Common myeloid progenitor, CD34-positive (primary cell): ENCODE data around the gene CAB39.
"Not testable (repeated sequence)": the region's sequence is repeated elsewhere in the genome, so short reads cannot be mapped to it uniquely, and the experiment has no call there.

ENCODE experiments used
- CTCF ChIA-PET: fragments of 350-600 bp; sonication (Branson Sonifier 250); formaldehyde crosslinking; loops from one replicate; lab custom pipeline; 2021; ENCODE audit warnings: antibody characterized with exemption; lab: Charles Lee
- POLR2A ChIA-PET: fragments of 350-600 bp; sonication (Branson Sonifier 250); formaldehyde crosslinking; loops from one replicate; lab custom pipeline; 2021; ENCODE audit warnings: antibody characterized with exemption; lab: Charles Lee
- DNase-seq, 3 donors: peaks; one replicate each; pipeline versions ENCODE4 v3.0.0 to v3.0.0-alpha.2; 2013
- H3K27ac ChIP-seq, 2 experiments: 1 replicate in 1 of 2; 2 replicates in 1 of 2; pipeline ENCODE4 v1.7.0; 2013; ENCODE audit warnings: inconsistent platforms in 2 of 2, low read length in 2 of 2, mild to moderate bottlenecking in 2 of 2, low read depth in 1 of 2, moderate library complexity in 1 of 2; ENCODE audit not compliant: severe bottlenecking in 2 of 2, insufficient read depth in 1 of 2, poor library complexity in 1 of 2
- H3K27me3 ChIP-seq, 5 experiments: replicated peaks in 2 of 5; 1 replicate in 3 of 5; 2 replicates in 2 of 5; pipeline versions ENCODE4 v1.6.1 to v1.7.0; 2013; ENCODE audit warnings: low read length in 4 of 5, mild to moderate bottlenecking in 2 of 5, moderate library complexity in 2 of 5, inconsistent platforms in 1 of 5; ENCODE audit not compliant: insufficient read depth in 5 of 5, control insufficient read depth in 4 of 5
- H3K36me3 ChIP-seq, 4 experiments: 1 replicate in 2 of 4; 2 replicates in 2 of 4; pipeline versions ENCODE4 v1.6.1 to v1.7.0; 2013; ENCODE audit warnings: low read length in 3 of 4, control low read depth in 1 of 4, mild to moderate bottlenecking in 1 of 4; ENCODE audit not compliant: control insufficient read depth in 4 of 4, insufficient read depth in 4 of 4
- H3K4me1 ChIP-seq, 4 experiments: 1 replicate in 3 of 4; 2 replicates in 1 of 4; pipeline versions ENCODE4 v1.6.1 to v1.7.1; 2013; ENCODE audit warnings: low read length in 3 of 4, mild to moderate bottlenecking in 3 of 4, control low read depth in 1 of 4, inconsistent platforms in 1 of 4, moderate library complexity in 1 of 4; ENCODE audit not compliant: control insufficient read depth in 4 of 4, insufficient read depth in 4 of 4; ENCODE audit errors: control extremely low read depth in 1 of 4
- H3K4me3 ChIP-seq, 7 experiments: 1 replicate in 4 of 7; 2 replicates in 3 of 7; pipeline versions ENCODE4 v1.5.1 to v1.7.0; 2013; ENCODE audit warnings: mild to moderate bottlenecking in 7 of 7, low read length in 6 of 7, moderate library complexity in 6 of 7, inconsistent platforms in 2 of 7, low read depth in 2 of 7, control low read depth in 1 of 7; ENCODE audit not compliant: insufficient read depth in 4 of 7, control insufficient read depth in 1 of 7; ENCODE audit errors: extremely low read depth in 1 of 7
- H3K9me3 ChIP-seq, 5 experiments: 1 replicate in 4 of 5; 2 replicates in 1 of 5; pipeline versions ENCODE4 v1.6.1 to v1.7.1; 2013; ENCODE audit warnings: low read length in 4 of 5, mild to moderate bottlenecking in 2 of 5, inconsistent platforms in 1 of 5, low read depth in 1 of 5, moderate library complexity in 1 of 5; ENCODE audit not compliant: control insufficient read depth in 4 of 5, insufficient read depth in 2 of 5; ENCODE audit errors: control extremely low read depth in 1 of 5
- WGBS: methylation state at CpG from one replicate; pipeline ENCODE4 v1.1.5; 2013; ENCODE audit not compliant: insufficient coverage; 5-methylcytosine and 5-hydroxymethylcytosine counted together

Gene CAB39

DNA sequence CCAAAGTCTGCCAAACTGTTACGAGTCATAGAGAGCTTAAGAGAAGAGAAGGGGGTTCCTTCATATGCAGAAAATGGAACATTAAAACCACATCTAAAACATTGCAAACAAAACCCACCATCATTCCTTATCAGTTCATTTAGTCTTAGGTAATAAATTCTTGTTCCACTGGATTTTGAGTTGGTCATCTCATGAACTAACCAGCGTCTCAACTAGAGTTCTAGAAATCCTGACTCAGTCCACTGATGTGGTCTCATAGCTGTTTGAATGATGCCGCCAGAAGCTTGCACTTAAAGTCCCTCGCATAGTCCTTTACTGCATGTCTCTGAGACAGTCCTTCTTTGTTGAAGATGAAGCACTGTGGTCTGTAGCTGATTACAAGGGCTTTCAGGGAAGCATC lies 15.0 kb upstream of the CAB39 start:
- POLR2A ChIA-PET: no interaction called here
- Histone ChIP-seq H3K27ac (no peak overlapping the region), H3K36me3 (no peaks in the 10 kb centered on the region), H3K9me3 (peaks cover 0 to under 1% (median 0%) of the 10 kb centered on the region in 5 experiments), H3K27me3 (no peaks in the 10 kb centered on the region), H3K4me3 (no peak overlapping the region), H3K4me1 (peaks cover 0 to 4% (median 3%) of the 10 kb centered on the region in 4 experiments)
- no peak for DNase-seq
- WGBS: 100% methylated on average over 3 of the region's 4 CpGs
- CTCF ChIA-PET: no interaction called here

DNA sequence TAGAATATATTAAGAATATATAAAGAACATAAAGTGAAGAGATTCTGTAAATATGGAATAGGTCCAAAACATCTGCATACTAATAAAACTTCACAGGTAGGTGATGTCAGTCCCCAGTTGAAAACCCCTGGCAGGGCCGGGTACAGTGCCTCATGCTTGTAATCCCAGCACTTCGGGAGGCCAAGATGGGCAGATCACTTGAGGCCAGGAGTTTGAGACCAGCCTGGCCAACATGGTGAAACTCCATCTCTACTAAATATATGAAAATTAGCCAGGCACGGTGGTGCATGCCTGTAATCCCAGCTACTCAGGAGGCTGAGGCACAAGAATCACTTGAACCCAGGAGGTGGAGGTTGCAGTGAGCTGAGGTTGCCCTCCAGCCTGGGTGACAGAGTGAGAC lies 13.9 kb upstream of the CAB39 start:
- POLR2A ChIA-PET: interaction anchor here (0.6 kb wide), 1 partner anchor 18 kb away, joined by 3 read pairs; no protein-coding TSS in a partner anchor
- H3K27me3 ChIP-seq, H3K27ac ChIP-seq, H3K36me3 ChIP-seq, H3K9me3 ChIP-seq, H3K4me3 ChIP-seq, DNase-seq, CTCF ChIA-PET, H3K4me1 ChIP-seq: not testable (repeated sequence)
- 100% methylated on average over 2 of the region's 3 CpGs for WGBS

DNA sequence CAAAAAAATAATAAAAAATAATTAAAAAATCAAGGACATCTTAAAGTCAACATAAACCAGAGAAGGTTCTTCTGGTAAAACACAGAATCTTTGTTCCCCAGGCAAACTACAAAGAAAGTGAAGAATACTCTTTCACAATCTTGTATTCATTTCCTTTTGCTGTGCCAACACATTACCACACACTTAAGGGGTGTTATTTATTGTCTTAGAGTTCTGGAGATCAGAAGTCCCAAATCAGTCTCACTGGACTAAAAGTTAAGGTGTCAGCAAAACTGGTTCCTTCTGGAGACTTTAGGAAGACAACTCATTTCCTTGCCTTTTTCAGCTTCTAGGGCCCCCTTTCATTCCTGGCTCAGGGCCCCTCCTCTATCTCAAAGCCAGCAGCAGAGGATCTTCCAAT lies 12.2 kb upstream of the CAB39 start:
- no peak overlapping the region for H3K4me3 ChIP-seq
- H3K36me3 ChIP-seq: no peaks in the 10 kb centered on the region
- ChIA-PET POLR2A (no interaction called here), CTCF (interaction anchor here (1.1 kb wide), 1 partner anchor 35 kb away, joined by 4 read pairs; no protein-coding TSS in a partner anchor)
- peak in 2 of 3 donors; percentile 30 to 39 for DNase-seq
- H3K9me3 ChIP-seq: peaks cover 0 to 3% (median 0%) of the 10 kb centered on the region in 5 experiments
- H3K4me1 ChIP-seq: peaks cover 0 to 4% (median 3%) of the 10 kb centered on the region in 4 experiments
- no peaks in the 10 kb centered on the region for H3K27me3 ChIP-seq
- H3K27ac ChIP-seq: no peak overlapping the region

DNA sequence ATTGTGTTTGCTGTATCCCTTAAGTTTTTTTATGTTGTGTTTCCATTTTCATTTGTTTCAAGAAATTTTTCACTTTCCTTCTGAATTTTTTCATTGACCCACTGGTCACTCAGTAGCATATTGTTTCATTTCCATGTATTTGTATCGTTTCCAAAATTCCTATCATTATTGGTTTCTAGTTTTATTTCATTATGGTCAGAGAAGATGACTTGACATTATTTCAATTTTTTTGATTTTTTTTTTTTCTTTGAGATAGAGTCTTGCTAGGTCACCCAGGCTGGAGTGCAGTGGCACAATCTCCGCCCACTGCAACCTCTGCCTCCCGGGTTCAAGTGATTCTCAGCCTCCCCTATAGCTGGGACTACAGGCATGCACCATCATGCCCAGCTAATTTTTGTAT lies 11.3 kb upstream of the CAB39 start:
- CTCF ChIA-PET: interaction anchor here (1.1 to 1.3 kb wide), 2 partner anchors 11 to 36 kb away, joined by 4 read pairs; partner anchors contain the start of gene CAB39

DNA sequence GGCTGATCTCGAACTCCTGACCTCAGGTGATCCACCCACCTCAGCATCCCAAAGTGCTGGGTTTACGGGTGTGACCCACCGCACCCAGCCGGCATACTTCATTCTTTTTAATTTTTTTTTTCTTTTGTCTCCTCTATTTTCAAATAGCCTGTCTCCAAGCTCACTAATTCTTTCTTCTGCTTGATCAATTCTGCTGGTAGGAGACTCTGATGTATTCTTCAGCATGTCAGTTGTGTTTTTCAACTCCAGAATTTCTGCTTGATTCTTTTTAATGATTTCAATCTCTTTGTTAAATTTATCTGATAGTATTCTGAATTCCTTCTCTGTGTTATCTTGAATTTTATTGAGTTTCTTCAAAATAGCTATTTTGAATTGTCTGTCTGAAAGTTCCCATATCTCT lies 10.2 kb upstream of the CAB39 start:
- H3K9me3 ChIP-seq, H3K4me1 ChIP-seq, DNase-seq, H3K27me3 ChIP-seq, H3K27ac ChIP-seq, CTCF ChIA-PET, H3K4me3 ChIP-seq, POLR2A ChIA-PET, H3K36me3 ChIP-seq: not testable (repeated sequence)
- WGBS: 88% methylated on average over 1 of the region's 4 CpGs

More for the DNA sequence above, 11.3 kb upstream of the CAB39 start:
- Histone ChIP-seq H3K4me1 (peaks cover 0 to 4% (median 3%) of the 10 kb centered on the region in 4 experiments), H3K27me3 (no peaks in the 10 kb centered on the region), H3K9me3 (peaks cover 0 to 3% (median 0%) of the 10 kb centered on the region in 5 experiments), H3K36me3 (no peaks in the 10 kb centered on the region), H3K4me3 (no peak overlapping the region), H3K27ac (no peak overlapping the region)
- POLR2A ChIA-PET: no interaction called here
- DNase-seq: no peak
- WGBS: 90% methylated on average over 2 of the region's 3 CpGs

DNA sequence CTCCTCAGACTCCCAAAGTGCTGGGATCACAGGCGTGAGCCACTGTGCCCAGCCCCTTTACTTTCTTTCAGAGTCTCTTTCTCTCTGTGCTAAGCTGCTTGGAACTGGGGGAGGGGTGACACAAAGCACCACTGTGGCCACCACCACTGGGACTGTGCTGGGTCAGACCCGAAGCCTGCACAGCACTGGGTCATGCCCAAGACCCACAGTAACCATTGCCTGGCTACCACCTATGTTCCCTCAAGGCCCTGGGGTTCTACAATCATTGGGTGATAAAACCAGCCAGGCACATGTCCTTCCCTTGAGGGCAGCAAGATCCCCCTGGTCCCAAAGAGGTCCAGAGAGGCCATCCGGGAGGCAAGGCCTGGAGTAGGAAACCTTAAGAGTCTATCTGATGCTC lies 9.1 kb upstream of the CAB39 start:
- H3K36me3 ChIP-seq: no peaks in the 10 kb centered on the region
- CTCF ChIA-PET: no interaction called here
- peaks cover 0 to 6% (median 4%) of the 10 kb centered on the region in 4 experiments for H3K4me1 ChIP-seq
- no peak overlapping the region for H3K27ac ChIP-seq
- H3K4me3 ChIP-seq: no peak overlapping the region
- DNase-seq: no peak
- no peaks in the 10 kb centered on the region for H3K27me3 ChIP-seq
- H3K9me3 ChIP-seq: peaks cover 0 to 3% (median 0%) of the 10 kb centered on the region in 5 experiments
- POLR2A ChIA-PET: interaction anchor here (0.8 kb wide), 1 partner anchor 875 kb away, joined by 3 read pairs; no protein-coding TSS in a partner anchor
- 100% methylated on average over 2 of the region's 3 CpGs for WGBS

DNA sequence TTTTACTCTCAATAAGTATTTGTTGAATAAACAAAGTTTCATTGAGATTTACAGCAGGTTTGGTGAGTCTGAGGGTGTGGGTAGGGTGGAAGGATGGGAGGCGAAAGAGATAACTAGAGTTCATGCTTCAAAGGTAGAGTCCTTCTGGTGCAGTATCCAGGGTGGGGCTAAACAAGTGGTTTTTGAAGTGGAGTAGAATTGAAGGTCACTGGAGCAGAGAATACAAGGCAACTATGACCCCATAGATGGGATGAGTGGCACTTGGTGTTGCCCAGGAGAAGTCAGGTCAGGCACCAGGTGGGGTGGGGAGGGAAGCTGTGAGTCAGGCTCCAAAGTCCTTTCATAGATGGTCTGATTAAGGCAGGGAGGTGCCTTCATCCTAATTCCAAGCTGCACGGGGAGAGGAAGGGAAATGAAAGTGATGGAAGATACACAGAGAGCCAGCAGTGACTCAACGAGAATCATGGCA lies 6.6 kb upstream of the CAB39 start:
- H3K36me3 ChIP-seq: no peaks in the 10 kb centered on the region
- H3K4me1 ChIP-seq: peaks cover 0 to 3% (median 2%) of the 10 kb centered on the region in 4 experiments
- H3K4me3 ChIP-seq: no peak overlapping the region
- WGBS: 100% methylated on average over 3 of the region's 3 CpGs
- no peaks in the 10 kb centered on the region for H3K27me3 ChIP-seq
- POLR2A ChIA-PET: no interaction called here
- no peak for DNase-seq
- H3K9me3 ChIP-seq: peaks cover 0 to 3% (median 0%) of the 10 kb centered on the region in 5 experiments
- CTCF ChIA-PET: interaction anchor here (1.1 kb wide), 1 partner anchor 17 kb away, joined by 4 read pairs; no protein-coding TSS in a partner anchor
- H3K27ac ChIP-seq: no peak overlapping the region
